ENCODE measurements around the gene NTM.

DNA sequence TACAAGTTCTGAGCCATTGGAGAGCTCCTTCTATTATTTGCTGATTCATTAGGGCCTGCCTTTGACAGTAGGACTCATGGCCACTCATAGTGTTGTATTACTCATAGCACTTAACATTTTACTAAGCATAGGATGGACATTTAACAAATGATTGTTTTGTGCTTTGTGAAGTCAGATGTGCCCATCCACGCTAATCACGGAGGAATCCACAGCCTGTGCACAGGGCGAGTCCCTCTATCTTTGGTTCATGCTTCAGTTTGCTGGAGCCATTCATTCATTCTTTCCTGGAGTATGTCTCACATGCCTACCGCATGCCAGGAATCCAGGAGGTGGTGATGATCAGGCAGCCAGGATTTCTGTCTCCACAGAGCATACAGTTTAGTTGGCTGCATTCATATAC is 254.1 kb downstream of the NTM start:
- TF ChIP-seq, protein P1, sequence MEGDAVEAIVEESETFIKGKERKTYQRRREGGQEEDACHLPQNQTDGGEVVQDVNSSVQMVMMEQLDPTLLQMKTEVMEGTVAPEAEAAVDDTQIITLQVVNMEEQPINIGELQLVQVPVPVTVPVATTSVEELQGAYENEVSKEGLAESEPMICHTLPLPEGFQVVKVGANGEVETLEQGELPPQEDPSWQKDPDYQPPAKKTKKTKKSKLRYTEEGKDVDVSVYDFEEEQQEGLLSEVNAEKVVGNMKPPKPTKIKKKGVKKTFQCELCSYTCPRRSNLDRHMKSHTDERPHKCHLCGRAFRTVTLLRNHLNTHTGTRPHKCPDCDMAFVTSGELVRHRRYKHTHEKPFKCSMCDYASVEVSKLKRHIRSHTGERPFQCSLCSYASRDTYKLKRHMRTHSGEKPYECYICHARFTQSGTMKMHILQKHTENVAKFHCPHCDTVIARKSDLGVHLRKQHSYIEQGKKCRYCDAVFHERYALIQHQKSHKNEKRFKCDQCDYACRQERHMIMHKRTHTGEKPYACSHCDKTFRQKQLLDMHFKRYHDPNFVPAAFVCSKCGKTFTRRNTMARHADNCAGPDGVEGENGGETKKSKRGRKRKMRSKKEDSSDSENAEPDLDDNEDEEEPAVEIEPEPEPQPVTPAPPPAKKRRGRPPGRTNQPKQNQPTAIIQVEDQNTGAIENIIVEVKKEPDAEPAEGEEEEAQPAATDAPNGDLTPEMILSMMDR (IDR thresholded peaks at IDR 0.05; ENCODE audit: insufficient read depth, low read length), result no peak
- TF ChIP-seq, protein P2, sequence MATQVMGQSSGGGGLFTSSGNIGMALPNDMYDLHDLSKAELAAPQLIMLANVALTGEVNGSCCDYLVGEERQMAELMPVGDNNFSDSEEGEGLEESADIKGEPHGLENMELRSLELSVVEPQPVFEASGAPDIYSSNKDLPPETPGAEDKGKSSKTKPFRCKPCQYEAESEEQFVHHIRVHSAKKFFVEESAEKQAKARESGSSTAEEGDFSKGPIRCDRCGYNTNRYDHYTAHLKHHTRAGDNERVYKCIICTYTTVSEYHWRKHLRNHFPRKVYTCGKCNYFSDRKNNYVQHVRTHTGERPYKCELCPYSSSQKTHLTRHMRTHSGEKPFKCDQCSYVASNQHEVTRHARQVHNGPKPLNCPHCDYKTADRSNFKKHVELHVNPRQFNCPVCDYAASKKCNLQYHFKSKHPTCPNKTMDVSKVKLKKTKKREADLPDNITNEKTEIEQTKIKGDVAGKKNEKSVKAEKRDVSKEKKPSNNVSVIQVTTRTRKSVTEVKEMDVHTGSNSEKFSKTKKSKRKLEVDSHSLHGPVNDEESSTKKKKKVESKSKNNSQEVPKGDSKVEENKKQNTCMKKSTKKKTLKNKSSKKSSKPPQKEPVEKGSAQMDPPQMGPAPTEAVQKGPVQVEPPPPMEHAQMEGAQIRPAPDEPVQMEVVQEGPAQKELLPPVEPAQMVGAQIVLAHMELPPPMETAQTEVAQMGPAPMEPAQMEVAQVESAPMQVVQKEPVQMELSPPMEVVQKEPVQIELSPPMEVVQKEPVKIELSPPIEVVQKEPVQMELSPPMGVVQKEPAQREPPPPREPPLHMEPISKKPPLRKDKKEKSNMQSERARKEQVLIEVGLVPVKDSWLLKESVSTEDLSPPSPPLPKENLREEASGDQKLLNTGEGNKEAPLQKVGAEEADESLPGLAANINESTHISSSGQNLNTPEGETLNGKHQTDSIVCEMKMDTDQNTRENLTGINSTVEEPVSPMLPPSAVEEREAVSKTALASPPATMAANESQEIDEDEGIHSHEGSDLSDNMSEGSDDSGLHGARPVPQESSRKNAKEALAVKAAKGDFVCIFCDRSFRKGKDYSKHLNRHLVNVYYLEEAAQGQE (IDR thresholded peaks at IDR 0.05; ENCODE audit: insufficient replicate concordance, low read depth), result no peak
